HL-60/S4 treated with phorbol 12-myristate 13-acetate at 8.2 ng/mL for 4 days and 3 days (cell line): ENCODE data around the gene PRR16.

Source experiments
- in situ Hi-C: fragments of 300-500 bp; cut with MboI; formaldehyde crosslinking; loops from 2 replicates; pipeline ENCODE4 v1.15.0; 2022; ENCODE audit warnings: low sequenced_read_pairs

Gene PRR16

DNA sequence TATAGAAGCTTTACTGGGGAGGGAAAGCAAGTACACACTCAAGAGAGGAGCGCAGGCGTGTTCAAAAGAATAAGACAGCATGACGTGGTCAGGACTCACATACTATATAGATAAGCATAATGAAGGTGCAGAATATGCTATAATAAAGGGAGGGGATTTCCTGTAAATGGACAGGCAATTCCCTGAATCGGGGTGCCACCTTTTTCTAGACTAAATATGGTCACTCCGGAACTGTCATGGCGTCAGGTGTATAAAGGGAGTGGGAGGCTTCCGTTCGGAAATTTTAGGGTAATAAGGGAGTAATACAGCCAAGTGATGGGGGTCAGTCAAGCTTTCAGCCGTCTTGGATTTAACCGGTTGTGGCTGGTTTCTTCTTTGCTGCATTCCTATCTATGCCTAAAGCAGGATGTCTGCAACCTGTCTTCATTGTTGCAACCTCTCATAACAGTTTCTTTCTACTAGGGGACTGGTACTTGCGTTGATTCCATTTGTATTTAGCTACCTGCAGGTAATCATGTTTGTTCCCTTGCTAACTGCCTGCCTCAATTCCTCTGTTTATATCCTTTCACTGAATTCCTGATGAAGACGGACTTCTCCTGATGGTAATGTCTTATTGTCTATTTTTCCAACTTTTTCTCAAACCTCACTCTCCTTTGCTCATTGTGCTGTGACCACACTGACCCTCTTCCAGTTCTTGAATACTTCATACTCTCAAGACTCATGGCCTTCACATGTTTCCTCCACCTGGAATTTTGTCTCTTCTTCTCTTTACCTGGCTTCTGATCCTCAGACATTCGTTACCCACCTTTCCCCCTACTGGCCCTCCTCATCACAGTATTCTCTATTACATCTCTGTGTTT lies 48.9 kb downstream of the PRR16 start:
- in situ Hi-C loops, result no loop called here

DNA sequence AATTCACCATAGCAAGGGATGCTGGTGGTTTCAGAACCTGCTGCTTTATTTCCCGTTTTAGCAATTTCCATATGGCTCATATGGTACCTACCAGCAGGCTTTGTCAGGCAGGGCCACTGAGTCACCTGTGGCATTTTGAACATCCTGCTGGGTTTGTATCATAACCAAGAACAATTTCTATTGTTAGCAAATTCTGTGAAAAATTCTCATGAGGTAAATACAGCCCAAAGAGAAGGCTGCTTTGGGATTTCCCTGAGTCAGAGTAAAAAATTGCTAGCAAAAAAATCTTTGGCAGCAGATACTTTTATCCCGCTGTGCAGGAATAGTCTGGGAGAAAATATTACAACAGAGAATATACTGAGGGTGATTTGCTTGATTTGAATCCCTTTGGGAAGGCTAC lies 52.7 kb downstream of the PRR16 start:
- in situ Hi-C loops, result no loop called here

DNA sequence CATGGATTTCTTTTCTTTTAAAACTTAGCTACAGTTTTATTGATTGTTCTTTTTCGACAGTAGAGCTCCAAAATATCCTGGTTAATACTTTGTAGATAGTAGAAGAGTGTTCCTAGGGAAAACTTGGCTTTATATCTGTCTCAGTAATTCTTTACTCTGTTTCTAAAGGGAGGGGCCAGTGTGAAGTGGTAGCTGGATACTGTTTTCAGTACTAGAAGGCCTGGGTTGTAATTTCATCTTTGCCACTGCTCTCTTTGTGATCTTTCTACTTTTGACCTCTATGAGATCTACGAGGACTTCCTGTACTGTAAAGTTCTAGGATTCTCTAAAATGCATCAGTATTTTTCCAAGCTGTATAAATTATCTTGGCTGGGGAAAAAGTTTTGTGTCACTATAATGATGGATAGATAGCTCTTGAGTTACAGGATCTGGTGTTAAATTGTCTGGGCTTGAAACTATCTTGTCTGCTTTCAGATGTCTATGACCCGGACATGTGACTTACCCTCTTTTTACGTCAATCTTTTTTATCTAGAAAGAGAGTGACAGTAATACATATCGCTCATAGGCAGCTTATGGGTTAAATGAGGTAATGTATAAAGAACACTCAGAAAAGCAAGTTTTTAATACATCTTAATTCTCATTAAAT lies 53.6 kb downstream of the PRR16 start:
- in situ Hi-C loops, result no loop called here

DNA sequence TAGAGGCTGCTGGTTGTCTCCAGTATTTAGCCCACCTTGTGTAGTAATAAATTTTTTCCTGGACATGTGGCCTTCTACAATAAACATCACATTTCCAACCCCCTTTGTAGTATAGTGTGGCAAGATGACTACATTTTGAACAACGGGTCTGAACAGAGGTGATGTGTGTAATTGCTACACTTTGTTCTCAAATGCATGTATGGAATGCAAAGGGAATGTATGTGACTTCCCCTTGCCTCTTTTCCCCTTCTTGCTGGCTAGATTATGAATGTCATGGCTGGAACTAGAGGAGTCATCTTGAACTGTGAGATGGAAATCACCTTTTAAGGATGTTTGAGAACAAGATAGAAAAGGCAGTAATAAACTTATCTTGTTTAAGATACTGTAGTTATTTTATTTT lies 54.5 kb downstream of the PRR16 start:
- in situ Hi-C loops, result no loop called here

DNA sequence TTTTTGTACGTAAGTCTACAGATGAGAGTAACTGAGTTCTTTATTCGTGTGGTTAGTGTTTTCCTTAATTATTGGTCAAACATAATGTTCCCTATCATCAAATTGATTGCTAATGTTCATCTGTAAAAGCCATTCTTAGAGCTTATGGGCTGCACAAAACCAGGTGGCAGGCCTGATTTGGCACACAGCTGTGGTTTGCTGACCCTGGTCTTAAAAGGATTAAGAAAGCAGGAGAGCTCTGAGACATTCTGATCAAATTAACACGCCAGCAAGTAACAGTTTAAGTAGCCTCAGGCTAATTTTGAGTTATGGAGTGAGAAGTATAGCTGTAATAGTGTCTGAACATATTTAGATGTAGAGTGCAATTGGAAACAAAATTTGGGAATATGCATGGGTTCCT lies 63.2 kb downstream of the PRR16 start:
- in situ Hi-C loops, result no loop called here

DNA sequence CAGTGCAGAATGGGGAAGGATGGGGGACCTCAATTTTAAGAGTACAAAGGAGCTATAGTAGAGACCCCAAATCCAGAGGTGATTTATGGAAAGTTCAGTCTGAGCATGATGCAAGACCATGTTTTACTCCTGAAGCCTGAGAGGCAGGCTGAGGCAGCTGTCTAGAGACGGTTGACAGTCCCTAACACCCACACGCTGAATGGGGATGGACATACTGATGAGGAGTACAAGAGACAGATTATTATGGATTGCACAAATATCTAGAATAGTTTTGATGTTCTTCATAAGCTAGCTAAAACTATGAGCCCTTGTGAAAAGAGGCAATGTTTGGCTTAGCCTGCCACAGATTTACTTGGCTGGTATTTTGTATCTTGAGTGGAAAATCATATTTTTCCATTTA lies 64.5 kb downstream of the PRR16 start:
- in situ Hi-C loops, result no loop called here

DNA sequence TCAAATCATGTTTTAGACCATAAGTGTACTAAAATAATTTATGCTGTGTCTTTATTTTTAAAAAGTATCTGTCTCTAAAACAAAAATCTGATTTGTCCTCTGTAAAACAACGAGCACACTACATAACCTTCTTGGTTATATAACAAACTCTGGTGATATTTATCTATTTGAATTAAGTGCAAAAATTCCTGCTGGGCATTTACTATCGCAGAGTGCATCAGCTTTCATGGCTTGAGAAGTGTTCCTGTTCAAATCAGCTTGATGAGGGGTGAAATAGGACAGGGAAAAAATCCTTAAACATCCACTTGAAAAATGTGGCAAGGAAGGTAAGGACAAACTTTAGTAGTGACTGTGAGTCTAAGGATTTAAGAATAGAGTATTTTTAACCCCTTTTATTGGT lies 65.3 kb downstream of the PRR16 start:
- in situ Hi-C loops, result no loop called here

DNA sequence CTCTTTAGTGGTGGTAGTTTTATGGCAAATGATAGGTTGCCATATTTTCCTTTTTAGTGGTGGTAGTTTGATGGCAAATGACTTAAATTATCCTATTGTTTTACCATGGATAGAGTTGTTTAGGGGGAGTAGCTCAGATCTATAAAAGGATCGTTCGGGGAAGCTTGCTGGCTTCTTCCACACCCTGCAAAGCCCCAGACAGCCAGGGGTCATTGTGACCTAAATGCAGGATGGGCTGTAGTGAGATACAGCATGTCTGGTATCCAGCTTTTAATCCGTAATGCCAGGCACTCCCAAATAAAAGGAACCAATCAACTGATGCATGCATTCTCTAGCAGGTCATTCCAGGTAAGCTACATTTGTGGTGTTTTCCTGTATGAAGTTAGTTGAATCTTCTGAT lies 67.1 kb downstream of the PRR16 start:
- in situ Hi-C loops, result no loop called here

DNA sequence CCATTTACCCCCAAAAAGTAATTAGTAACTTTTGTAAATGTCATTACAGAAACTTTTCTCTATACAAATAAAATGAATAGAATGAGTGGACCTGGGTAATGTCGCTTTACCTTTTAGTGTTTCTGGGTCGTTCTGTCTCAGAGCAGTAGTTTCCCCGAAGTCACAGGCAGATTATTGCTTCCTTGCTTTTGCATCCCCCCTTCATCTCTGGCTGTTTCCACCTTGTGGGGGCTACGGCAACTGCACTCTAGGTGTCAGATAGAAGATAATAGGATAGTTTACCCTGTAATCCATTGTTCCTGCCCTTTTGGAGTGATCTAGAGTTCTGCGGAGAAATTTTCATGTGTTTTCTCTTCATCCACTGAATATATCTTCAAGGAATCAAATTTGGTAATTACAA lies 68.7 kb downstream of the PRR16 start:
- in situ Hi-C loops, result no loop called here

DNA sequence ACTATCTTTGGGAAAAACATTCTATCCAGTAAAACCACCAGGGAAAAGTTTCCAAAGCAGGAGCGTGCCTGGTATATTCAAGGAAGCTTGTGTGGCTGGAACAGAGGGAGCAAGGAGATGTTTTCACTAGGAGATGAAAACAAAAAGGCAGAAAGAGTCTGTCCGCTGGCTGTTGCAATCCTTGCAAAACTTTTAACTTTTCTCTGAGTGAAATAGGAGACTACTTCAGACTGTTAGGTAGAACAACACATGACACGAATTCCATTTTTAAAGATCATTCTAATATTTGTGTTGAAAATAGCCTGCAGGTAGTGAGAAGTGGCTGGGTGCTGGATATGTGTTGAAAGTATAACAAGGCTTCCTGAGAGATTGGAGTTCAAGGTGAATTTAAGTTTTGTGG lies 69.5 kb downstream of the PRR16 start:
- in situ Hi-C loops, result no loop called here

DNA sequence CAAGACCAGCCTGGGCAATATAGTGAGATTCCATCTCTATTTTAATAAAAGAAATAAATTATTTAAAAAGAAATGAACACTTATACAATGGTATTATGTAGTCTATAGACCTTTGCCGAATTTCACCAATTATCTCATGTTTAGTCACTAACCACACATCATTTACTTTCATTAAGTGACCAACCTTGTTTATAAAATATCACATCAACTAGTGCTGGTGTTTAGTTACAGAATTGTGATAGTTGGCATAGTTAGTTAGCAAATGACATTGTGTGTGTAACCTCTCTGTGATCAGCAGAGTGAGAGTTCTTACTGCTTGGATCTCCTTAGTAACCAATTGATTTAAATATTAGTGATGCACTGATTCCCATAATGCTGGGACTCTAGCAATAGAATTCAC lies 71.8 kb downstream of the PRR16 start:
- in situ Hi-C loops, result no loop called here

GRCh38 chr5:120538149-120538548 lies 74.0 kb downstream of the PRR16 start:
- in situ Hi-C loops, result no loop called here

DNA sequence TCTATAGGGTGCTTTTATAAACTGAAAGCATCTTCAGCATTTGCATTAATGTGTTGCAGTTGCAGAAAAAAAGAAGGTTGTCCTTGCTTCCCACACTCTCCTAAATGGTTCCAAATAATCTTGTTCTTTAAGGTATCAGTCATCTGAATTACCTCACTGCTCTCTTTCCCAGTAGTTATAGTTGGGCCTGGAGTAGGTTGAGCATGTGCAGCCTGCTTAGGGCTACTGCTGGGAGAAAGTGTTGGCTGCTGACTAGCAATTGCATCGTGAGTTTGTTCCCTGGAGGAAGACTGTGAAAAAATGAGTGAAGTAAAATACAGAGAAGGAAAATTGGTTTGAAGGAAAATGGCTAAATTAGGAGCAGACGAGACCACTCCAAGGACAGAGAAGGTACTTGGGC lies 74.5 kb downstream of the PRR16 start:
- in situ Hi-C loops, result no loop called here

DNA sequence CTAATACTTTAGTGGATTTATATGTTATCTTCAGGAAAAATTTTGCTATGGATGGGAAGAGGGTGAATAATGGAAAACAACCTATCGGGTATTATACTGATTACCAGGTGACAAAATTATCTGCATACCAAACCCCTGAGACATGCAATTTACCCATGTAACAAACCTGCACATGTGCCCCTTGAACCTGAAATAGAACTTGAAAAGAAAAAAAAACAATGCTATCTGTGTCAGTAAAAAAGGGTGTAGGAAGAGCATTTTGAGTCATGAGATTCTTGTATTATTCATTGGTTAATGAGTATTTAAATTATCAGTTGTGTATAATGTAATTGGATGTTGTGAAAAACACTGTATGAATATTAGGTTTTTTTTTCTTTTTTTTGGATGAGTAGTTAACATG lies 75.4 kb downstream of the PRR16 start:
- in situ Hi-C loops, result no loop called here

DNA sequence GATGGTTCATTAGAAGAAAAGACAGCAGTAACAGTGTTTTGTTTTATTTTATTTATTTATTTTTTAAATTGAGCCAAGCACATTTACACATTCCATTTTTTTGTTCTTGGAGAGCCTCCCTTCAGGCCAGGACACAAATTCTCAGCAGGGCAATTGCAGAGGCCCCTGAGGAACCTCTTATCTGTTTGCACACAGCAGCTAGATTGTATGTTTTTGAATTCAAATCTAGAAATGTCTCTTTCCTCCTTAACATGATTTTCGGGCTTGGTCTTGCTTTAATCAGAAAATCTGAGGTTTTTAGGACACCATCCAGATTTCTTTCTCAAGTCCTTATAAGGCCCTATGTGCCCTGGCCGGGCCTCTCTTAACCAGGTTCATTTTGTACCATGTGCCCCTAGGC lies 76.0 kb downstream of the PRR16 start:
- in situ Hi-C loops, result no loop called here

DNA sequence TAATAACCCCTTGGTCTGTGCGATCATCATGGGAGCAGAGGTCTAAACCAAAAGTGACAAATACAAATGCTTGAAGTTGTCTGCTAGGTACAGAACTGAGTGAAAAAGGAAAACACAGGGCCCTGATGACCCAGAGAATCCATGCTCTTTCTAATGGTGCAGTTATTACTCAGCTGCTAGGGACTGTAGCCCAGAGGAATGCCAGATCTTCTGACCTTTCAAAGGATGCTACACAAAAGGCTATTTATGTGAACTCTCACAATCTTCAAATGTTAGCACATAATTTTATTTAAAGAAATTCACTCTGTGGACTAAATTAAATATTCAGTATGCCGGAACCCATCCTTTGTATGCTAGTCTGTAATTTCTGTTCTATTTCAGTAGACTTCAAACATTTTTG lies 79.9 kb downstream of the PRR16 start:
- in situ Hi-C loops, result no loop called here

DNA sequence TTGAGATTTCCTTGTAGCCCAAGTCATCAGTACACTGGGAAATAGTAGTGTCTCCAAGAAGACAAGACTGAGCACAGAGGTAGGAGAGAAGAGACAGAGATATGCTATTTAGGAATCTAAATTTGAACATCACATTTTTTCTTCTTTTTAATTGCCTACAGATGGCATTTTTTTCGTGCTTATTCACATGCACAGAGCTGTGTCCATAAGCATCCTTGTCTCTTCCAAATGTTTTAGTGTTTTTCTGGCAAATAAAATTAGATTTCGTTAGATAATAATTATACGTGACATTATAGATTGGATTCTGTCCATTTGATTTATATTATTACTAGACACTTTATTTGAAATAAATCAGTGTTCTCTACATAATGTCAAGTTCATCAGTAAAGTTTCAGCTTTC lies 80.9 kb downstream of the PRR16 start:
- in situ Hi-C loops, result no loop called here

GRCh38 chr5:120545951-120546350 lies 81.9 kb downstream of the PRR16 start:
- in situ Hi-C loops, result no loop called here

DNA sequence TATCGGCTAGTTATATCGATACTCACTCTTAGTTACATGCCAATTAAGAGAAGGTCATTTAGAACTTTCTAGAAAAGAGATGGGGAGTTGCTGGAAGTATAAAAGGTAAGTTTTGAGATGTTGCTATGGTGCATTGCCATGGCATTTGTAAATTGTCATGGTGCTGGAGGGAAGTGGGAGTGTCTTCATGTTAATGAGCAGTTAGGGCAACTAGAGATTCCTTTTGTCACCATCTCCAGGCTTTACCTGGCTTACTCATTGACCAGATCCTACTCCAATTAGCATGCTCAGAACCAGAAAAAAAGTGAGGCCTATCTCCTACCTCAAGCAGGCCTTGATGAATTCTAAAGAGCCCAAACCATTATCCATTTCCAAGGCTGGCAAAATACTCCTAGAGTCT lies 82.8 kb downstream of the PRR16 start:
- in situ Hi-C loops, result no loop called here

- in situ Hi-C loops, result no loop called here
Observed at GRCh38 chr5:120550358-120550757, 86.3 kb downstream of the PRR16 start.

DNA sequence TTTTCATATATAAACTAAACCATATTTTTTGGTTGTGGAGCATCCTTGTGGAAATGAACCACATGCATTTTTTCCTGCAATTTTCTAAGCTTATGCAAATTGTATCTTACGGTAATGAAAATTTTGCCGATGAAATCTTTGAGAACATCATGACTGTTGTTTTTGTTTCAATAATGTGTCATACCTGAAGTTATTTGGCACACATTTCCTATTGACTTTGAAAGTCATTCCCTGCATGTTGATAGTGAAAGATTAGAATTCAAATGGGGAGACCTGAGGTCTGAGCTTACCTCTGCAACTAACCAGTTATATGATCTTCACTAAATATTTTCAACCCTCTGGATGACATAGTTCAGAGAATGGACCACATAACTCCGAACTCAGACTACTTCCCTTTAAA lies 88.5 kb downstream of the PRR16 start:
- in situ Hi-C loops, result no loop called here

DNA sequence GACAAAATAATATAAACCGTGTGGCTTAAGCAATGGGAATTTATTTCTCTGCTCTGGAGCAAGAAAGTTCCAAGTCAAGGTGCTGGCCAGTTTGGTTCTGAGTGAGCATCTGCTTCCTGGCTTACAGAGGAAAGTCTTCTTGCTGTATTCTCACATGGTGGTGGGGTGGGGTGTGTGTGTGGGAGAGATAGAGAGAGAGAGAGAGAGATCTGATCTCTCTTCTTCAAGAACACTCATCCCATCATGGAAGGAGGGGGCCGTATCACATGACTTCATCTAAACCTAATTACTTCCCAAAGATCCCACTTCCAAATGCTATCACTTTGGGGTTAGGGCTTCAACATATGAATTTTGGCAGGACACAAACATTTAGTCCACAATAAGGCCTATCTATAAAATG lies 91.2 kb downstream of the PRR16 start:
- in situ Hi-C loops, result no loop called here

DNA sequence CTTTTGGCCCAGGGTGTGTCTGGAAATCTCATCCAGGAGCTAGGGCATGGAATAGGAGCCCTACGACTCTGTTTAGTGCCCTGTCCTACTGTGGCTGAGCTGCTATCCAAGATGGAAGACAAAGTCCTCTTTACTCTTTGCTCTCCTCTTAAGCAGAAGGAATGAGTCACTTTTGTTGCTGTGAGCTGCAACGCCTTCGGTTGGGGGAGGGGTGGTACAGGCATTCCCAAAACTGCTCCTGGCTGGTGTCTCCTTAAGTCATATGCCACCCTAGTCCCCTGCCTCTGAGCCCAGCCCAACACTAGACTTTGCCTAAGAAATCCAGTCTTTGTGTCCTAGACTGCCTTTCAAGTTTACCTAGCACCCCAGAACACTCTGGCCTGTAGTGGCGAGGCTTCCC lies 99.9 kb downstream of the PRR16 start:
- in situ Hi-C loops, result no loop called here
